ENCODE data around the gene RBBP5.

RBBP5 gene

GRCh38 chr1:205042911-205043806 is 78.6 kb downstream of the RBBP5 start, which contains the start of gene CNTN2:
CNTN2 (plus strand) TSS chr1:205043212; CDS start chr1:205053186, 9,974 bp downstream.
- TF ChIP-seq CTCF (IDR thresholded peaks at IDR 0.05; ENCODE audit: poor library complexity, severe bottlenecking), result no peak

GRCh38 chr1:205041998-205042910 is 79.5 kb downstream of the RBBP5 start:
- Histone ChIP-seq H3K27me3 (ENCODE audit: insufficient read depth, poor library complexity, severe bottlenecking) (peaks cover 44% of the 10 kb centered on the region), H3K4me1 (ENCODE audit: insufficient read depth, poor library complexity, severe bottlenecking) (no peaks in the 10 kb centered on the region), H3K4me3 (ENCODE audit: severe bottlenecking) (no peak overlapping the region), H3K27ac (ENCODE audit: poor library complexity, severe bottlenecking) (no peak overlapping the region), H3K36me3 (ENCODE audit: low read depth) (no peaks in the 10 kb centered on the region), H3K9me3 (ENCODE audit: severe bottlenecking) (no peaks in the 10 kb centered on the region)
- DNase-seq (ENCODE audit: low spot score), result no peak
- no peak for ATAC-seq (ENCODE audit: low read depth)
- TF ChIP-seq CTCF (IDR thresholded peaks at IDR 0.05; ENCODE audit: poor library complexity, severe bottlenecking), result no peak

More at GRCh38 chr1:205042911-205043806, 78.6 kb downstream of the RBBP5 start, which contains the start of gene CNTN2:
- Histone ChIP-seq H3K4me3 (ENCODE audit: severe bottlenecking) (no peak within 1 kb of the TSS), H3K27me3 (ENCODE audit: insufficient read depth, poor library complexity, severe bottlenecking) (peaks cover 44% of the 10 kb centered on the region), H3K36me3 (ENCODE audit: low read depth) (no peaks in the 10 kb centered on the region), H3K9me3 (ENCODE audit: severe bottlenecking) (no peaks in the 10 kb centered on the region), H3K27ac (ENCODE audit: poor library complexity, severe bottlenecking) (no peak within 1 kb of the TSS), H3K4me1 (ENCODE audit: insufficient read depth, poor library complexity, severe bottlenecking) (no peaks in the 10 kb centered on the region)
- DNase-seq (ENCODE audit: low spot score), result no peak
- ATAC-seq (ENCODE audit: low read depth), result 0 out of 3 replicates have a peak, but pooled peaks have one; percentile 44

GRCh38 chr1:205041001-205041715 is 80.6 kb downstream of the RBBP5 start:
- Histone ChIP-seq H3K27me3 (ENCODE audit: insufficient read depth, poor library complexity, severe bottlenecking) (peaks cover 44% of the 10 kb centered on the region), H3K4me1 (ENCODE audit: insufficient read depth, poor library complexity, severe bottlenecking) (no peaks in the 10 kb centered on the region), H3K4me3 (ENCODE audit: severe bottlenecking) (no peak overlapping the region), H3K36me3 (ENCODE audit: low read depth) (no peaks in the 10 kb centered on the region), H3K27ac (ENCODE audit: poor library complexity, severe bottlenecking) (no peak overlapping the region), H3K9me3 (ENCODE audit: severe bottlenecking) (no peaks in the 10 kb centered on the region)
- no peak for TF ChIP-seq CTCF (IDR thresholded peaks at IDR 0.05; ENCODE audit: poor library complexity, severe bottlenecking)
- ATAC-seq (ENCODE audit: low read depth) (no peak), DNase-seq (ENCODE audit: low spot score) (no peak)

- Histone ChIP-seq H3K4me3 (ENCODE audit: severe bottlenecking) (no peak overlapping the region), H3K27me3 (ENCODE audit: insufficient read depth, poor library complexity, severe bottlenecking) (peaks cover 22% of the 10 kb centered on the region), H3K27ac (ENCODE audit: poor library complexity, severe bottlenecking) (no peak overlapping the region), H3K4me1 (ENCODE audit: insufficient read depth, poor library complexity, severe bottlenecking) (no peaks in the 10 kb centered on the region), H3K9me3 (ENCODE audit: severe bottlenecking) (no peaks in the 10 kb centered on the region), H3K36me3 (ENCODE audit: low read depth) (no peaks in the 10 kb centered on the region)
- no peak for DNase-seq (ENCODE audit: low spot score)
- no peak for ATAC-seq (ENCODE audit: low read depth)
- TF ChIP-seq CTCF (IDR thresholded peaks at IDR 0.05; ENCODE audit: poor library complexity, severe bottlenecking), result no peak
Observed at GRCh38 chr1:205038132-205038786, 83.5 kb downstream of the RBBP5 start.

All from RWPE2 (cell line).